K562 (cell line): Measurements from ENCODE around the gene SLC17A9. TPM values are rescaled to one million over a fixed set of nuclear protein-coding genes. Genes with fewer than 3 reads are reported as not detected.
A peak's percentile ranks its signal among the peaks of the same experiment; 100 is the strongest.

Source experiments
- ATAC-seq: fragments of 200-7000 bp; cut with Tn5 transposase; 3 replicates; pipeline ENCODE4 v1.9.1; 2020; ENCODE audit warnings: moderate library complexity
- BruUV-seq: library from RNA; stranded (reverse); fragments of 400-500 nt; replicated peaks from 2 replicates; lab custom pipeline; 2021; lab: Mats Ljungman, UMichigan
- CTCF ChIA-PET: fragments of 300-600 bp; formaldehyde crosslinking; extraction: SDS; loops from one replicate; lab custom pipeline; 2021; ENCODE audit warnings: low intra/inter-chr PET ratio; lab: Yijun Ruan, JAX
- POLR2A ChIA-PET: fragments of 300-600, 350-650 bp; sonication (Branson Sonifier 250); formaldehyde crosslinking; extraction: SDS; loops from one replicate; lab custom pipeline; 2021; ENCODE audit warnings: antibody characterized with exemption, inconsistent platforms; lab: Yijun Ruan, JAX
- DNase-seq, 4 experiments: peaks; one replicate each; pipeline versions ENCODE4 v3.0.0 to v3.0.0-alpha.2; 2011 to 2018; ENCODE audit warnings: low spot score in 3 of 4, mixed read lengths in 3 of 4; ENCODE audit errors: extremely low read depth in 1 of 4
- FAIRE-seq: peaks from 2 replicates; lab custom pipeline; 2011; peaks lifted over from hg19 to GRCh38; lab: Jason Lieb, UNC
- H2AFZ ChIP-seq: 2 replicates; pipeline ENCODE4 v1.6.0; 2011; ENCODE audit warnings: low read depth, low read length, control low read depth, inconsistent platforms
- H3K27ac ChIP-seq: fragments of 200-600 bp; 3 replicates; pipeline ENCODE4 v1.8.0; 2011; ENCODE audit warnings: low read depth, mild to moderate bottlenecking, control low read depth, inconsistent platforms, low read length, moderate library complexity, mixed read lengths; ENCODE audit errors: extremely low read depth
- H3K27me3 ChIP-seq, 2 experiments: fragments of 300-600 bp in 1 of 2; 2 replicates in 1 of 2; 3 replicates in 1 of 2; pipeline versions ENCODE4 v1.6.0 to v1.8.0; 2011; ENCODE audit warnings: inconsistent platforms in 2 of 2, low read length in 2 of 2, mild to moderate bottlenecking in 1 of 2, mixed read lengths in 1 of 2, moderate library complexity in 1 of 2; ENCODE audit not compliant: control insufficient read depth in 2 of 2, insufficient read depth in 2 of 2
- H3K36me3 ChIP-seq: fragments of 300-600 bp; 3 replicates; pipeline ENCODE4 v1.8.0; 2011; ENCODE audit warnings: mild to moderate bottlenecking, low read length, inconsistent platforms; ENCODE audit not compliant: control insufficient read depth, insufficient read depth
- H3K4me1 ChIP-seq, 2 experiments: fragments of 200-600 bp in 1 of 2; replicated peaks in 1 of 2; 2 replicates in 1 of 2; 3 replicates in 1 of 2; pipeline versions ENCODE4 v1.5.1 to v1.8.0; 2011; ENCODE audit warnings: inconsistent platforms in 2 of 2, low read length in 2 of 2, mild to moderate bottlenecking in 1 of 2, mixed read lengths in 1 of 2, moderate library complexity in 1 of 2; ENCODE audit not compliant: control insufficient read depth in 2 of 2, insufficient read depth in 2 of 2
- H3K4me2 ChIP-seq: 2 replicates; pipeline ENCODE4 v1.6.1; 2011; ENCODE audit warnings: low read length, control low read depth, inconsistent platforms, mixed read lengths; ENCODE audit not compliant: insufficient read depth
- H3K4me3 ChIP-seq: fragments of 200-600 bp; sonication (generic), shearing (Covaris generic); 2 replicates; pipeline ENCODE4 v1.5.1; 2016; ENCODE audit warnings: control low read depth, inconsistent platforms
- H3K79me2 ChIP-seq: fragments of 200-600 bp; 3 replicates; pipeline ENCODE4 v1.8.0; 2011; ENCODE audit warnings: low read length, inconsistent platforms; ENCODE audit not compliant: control insufficient read depth, insufficient read depth
- H3K9ac ChIP-seq, 2 experiments: 2 replicates each; pipeline versions ENCODE4 v1.6.0 to v1.6.1; 2011; ENCODE audit warnings: low read depth in 2 of 2, low read length in 2 of 2, control low read depth in 1 of 2, inconsistent platforms in 1 of 2, mild to moderate bottlenecking in 1 of 2, mixed read lengths in 1 of 2; ENCODE audit not compliant: insufficient read depth in 1 of 2
- H3K9me1 ChIP-seq: one replicate; pipeline ENCODE4 v1.6.0; 2011; ENCODE audit warnings: inconsistent platforms, mild to moderate bottlenecking, low read length, moderate library complexity; ENCODE audit not compliant: control insufficient read depth, insufficient read depth
- H3K9me3 ChIP-seq: replicated peaks from 2 replicates; pipeline ENCODE4 v1.5.1; 2011; ENCODE audit warnings: low read depth, low read length, inconsistent platforms; ENCODE audit not compliant: control insufficient read depth, insufficient read depth
- H4K20me1 ChIP-seq: replicated peaks from 2 replicates; pipeline ENCODE4 v1.6.1; 2011; ENCODE audit warnings: low read length, inconsistent platforms, mixed read lengths; ENCODE audit not compliant: control insufficient read depth, insufficient read depth
- CREM ChIP-seq: IDR thresholded peaks from 2 replicates; pipeline ENCODE4 v1.6.1; 2014; ENCODE audit warnings: antibody characterized with exemption, low read depth
- FOXJ2 ChIP-seq: fragments of 200-800 bp; sonication (Bioruptor generic); IDR thresholded peaks from 2 replicates; pipeline ENCODE4 v1.6.1; 2016; ENCODE audit warnings: missing genetic modification characterization, missing compliant biosample characterization
- MECOM ChIP-seq: fragments of 250-450 bp; sonication (Bioruptor Pico); IDR thresholded peaks from 2 replicates; pipeline ENCODE4 v1.8.0; 2022; ENCODE audit warnings: inconsistent platforms
- MXI1 ChIP-seq: IDR thresholded peaks from 2 replicates; pipeline ENCODE4 v1.6.1; 2011; ENCODE audit warnings: low read depth, mild to moderate bottlenecking, improper control_type of control experiment, low read length
- PKNOX1 ChIP-seq: fragments of 450-650 bp; IDR thresholded peaks from 2 replicates; pipeline ENCODE4 v1.6.1; 2016
- PRPF4 ChIP-seq: fragments of 200-400 bp; formaldehyde crosslinking; IDR thresholded peaks from one replicate; pipeline ENCODE4 v1.6.1; 2017; ENCODE audit warnings: low read length, low read depth, mild to moderate bottlenecking; ENCODE audit not compliant: insufficient read depth, poor library complexity, severe bottlenecking
- RFX1 ChIP-seq: fragments of 450-650 bp; IDR thresholded peaks from 2 replicates; pipeline ENCODE4 v1.6.1; 2016; ENCODE audit warnings: mild to moderate bottlenecking, moderate library complexity
- SP1 ChIP-seq: sonication (generic); formaldehyde crosslinking; IDR thresholded peaks from 2 replicates; pipeline ENCODE4 v1.8.1; 2022; ENCODE audit warnings: mild to moderate bottlenecking, missing genetic modification reagents
- TEAD1 ChIP-seq, 2 experiments: fragments of 450-650 bp in 1 of 2; sonication (generic) in 1 of 2; formaldehyde crosslinking; IDR thresholded peaks; 2 replicates each; pipeline versions ENCODE4 v1.4.0 to v1.8.0; 2020 to 2022; ENCODE audit warnings: mild to moderate bottlenecking in 2 of 2, missing genetic modification reagents in 1 of 2
- TFAP4 ChIP-seq: sonication (generic); formaldehyde crosslinking; IDR thresholded peaks from 2 replicates; pipeline ENCODE4 v1.8.0; 2022; ENCODE audit warnings: missing genetic modification reagents, mild to moderate bottlenecking, moderate library complexity, borderline replicate concordance
- ZFP91 ChIP-seq: sonication (generic); formaldehyde crosslinking; IDR thresholded peaks from 2 replicates; pipeline ENCODE4 v1.8.0; 2022; ENCODE audit warnings: mild to moderate bottlenecking, missing genetic modification reagents
- ZNF3 ChIP-seq: fragments of 250-450 bp; sonication (Bioruptor Pico); IDR thresholded peaks from 2 replicates; pipeline ENCODE4 v1.5.0; 2021; ENCODE audit warnings: mild to moderate bottlenecking, moderate library complexity
- WGBS: fragments of 100-300 bp; shearing (Covaris generic); methylation state at CpG from one replicate; pipeline ENCODE4 v1.1.6; 2016; ENCODE audit warnings: low coverage, mixed read lengths; ENCODE audit not compliant: insufficient coverage; ENCODE audit errors: missing lambda C conversion rate; 5-methylcytosine and 5-hydroxymethylcytosine counted together
- in situ Hi-C: fragments of 300-500 bp; cut with MboI; formaldehyde crosslinking; loops from 4 replicates; pipeline ENCODE4 v1.15.0; 2018; ENCODE audit warnings: inconsistent platforms, mixed read lengths
- intact Hi-C: fragments of 100-400 bp; cut with micrococcal nuclease; formaldehyde crosslinking; loops from 2 replicates; pipeline ENCODE4 v1.14.2; 2022
- polyA plus RNA-seq, 8 experiments: library from polyadenylated mRNA; depleted of rRNA in 4 of 8; stranded (reverse) in 5 of 8; unstranded in 3 of 8; fragments of >200 nt; fragmentation: Nextera tagmentation in 2 of 8; fragmentation: Illumina TruSeq in 1 of 8; extraction: Ambion mirVana in 2 of 8; extraction: Trizol in 1 of 8; gene quantifications; 2 replicates each; pipeline versions ENCODE4 v1.2.1 to v1.2.3, GENCODE V29; 2011 to 2014; ENCODE audit warnings: inconsistent platforms in 1 of 8, missing spikeins in 1 of 8
- total RNA-seq, 7 experiments: library from RNA; depleted of rRNA in 6 of 7; stranded (reverse); fragments of >200 nt in 6 of 7; fragmentation: Illumina TruSeq in 2 of 7; extraction: Trizol in 2 of 7; gene quantifications; 2 replicates each; pipeline versions ENCODE4 v1.2.1 to v1.2.3, GENCODE V29; 2011 to 2021; ENCODE audit warnings: low replicate concordance in 1 of 7

The SLC17A9 gene
- total and polyA plus RNA-seq, 9 of the 15 experiments (the other 6 are each of a cell fraction or from before 2014, with no cell fraction given): 0.04 to 0.31 TPM; not detected in 7

- H3K4me2 ChIP-seq: no peak overlapping the region; the same call in 1 of the 2 replicates
- no peak overlapping the region for H2AFZ ChIP-seq
- H3K36me3 ChIP-seq: peaks cover 51% of the 10 kb centered on the region
- peaks cover 12% of the 10 kb centered on the region for H3K9me1 ChIP-seq
- H3K9ac ChIP-seq: peak overlapping the region in 1 of 2 experiments; percentile 47; a peak in 1 of 4 replicates
- no TSS peak for BruUV-seq
- H3K27me3 ChIP-seq: no peaks in the 10 kb centered on the region
- ChIA-PET POLR2A (interaction anchor here (0.6 to 6.5 kb wide), 4 partner anchors 10 to 38 kb away, joined by 3 to 45 read pairs (median 6); partner anchors contain the start of gene DIDO1), CTCF (no interaction called here)
- peaks cover 54% of the 10 kb centered on the region for H4K20me1 ChIP-seq
- WGBS: 44% methylated on average over 8 of the region's 8 CpGs
- FAIRE-seq (peak; percentile 77), DNase-seq (peak in 3 of 4 experiments; percentile 48 to 59 (median 58)), ATAC-seq (peak; percentile 80)
- H3K79me2 ChIP-seq: peaks cover 98% of the 10 kb centered on the region
- peak overlapping the region; percentile 55; the same call in 2 of the 3 replicates for H3K27ac ChIP-seq
- H3K9me3 ChIP-seq: no peaks in the 10 kb centered on the region
- peaks cover 12 to 26% of the 10 kb centered on the region in 2 experiments; a peak in 4 of 5 replicates for H3K4me1 ChIP-seq
- no peak overlapping the region for H3K4me3 ChIP-seq
- TF ChIP-seq ZFP91 (CRISPR knock-in tag) (peak; percentile 97), SP1 (peak; percentile 35; the same call in 1 of the 2 replicates), PKNOX1 (0 out of 2 replicates have a peak, but pooled peaks have one; percentile 15), TEAD1 (CRISPR knock-in tag; IDR thresholded peaks at IDR 0.05) (0 out of 4 replicates have a peak, but pooled peaks of 1 of the 2 experiments have one; percentile 68), CREM (0 out of 2 replicates have a peak, but pooled peaks have one; percentile 2), PRPF4 (no peak), TFAP4 (CRISPR knock-in tag) (peak; percentile 22; the same call in 1 of the 2 replicates), RFX1 (peak; percentile 86), FOXJ2 (tag) (0 out of 2 replicates have a peak, but pooled peaks have one; percentile 52), MXI1 (0 out of 2 replicates have a peak, but pooled peaks have one; percentile 40), ZNF3 (CRISPR knock-in tag) (no peak), MECOM (CRISPR knock-in tag) (no peak)
- in situ Hi-C loops: no loop called here
- intact Hi-C loops: no loop called here
These were observed 37.5 kb upstream of the SLC17A9 start for GRCh38 chr20:62914970-62915457.
